Adrenal gland (tissue), 12 donors: ENCODE results near the gene DHRS2. TPM values are rescaled to one million over a fixed set of nuclear protein-coding genes. Genes with fewer than 3 reads are reported as not detected.
A peak's percentile ranks its signal among the peaks of the same experiment; 100 is the strongest.

ENCODE experiments used
- DNase-seq, 7 donors: peaks; one replicate each; pipeline ENCODE4 v3.0.0-alpha.2; 2019 to 2020
- H3K27ac ChIP-seq, 5 donors: fragments of 200-600 bp; sonication (generic) in 4 of 5; 1 replicate in 3 of 5; 2 replicates in 2 of 5; pipeline versions ENCODE4 v1.5.1 to v1.8.0; 2016 to 2020; ENCODE audit warnings: mild to moderate bottlenecking in 1 of 5
- H3K27me3 ChIP-seq: fragments of 200-600 bp; 2 replicates; pipeline ENCODE4 v1.8.0; 2021
- H3K36me3 ChIP-seq, 2 donors: fragments of 200-600 bp; replicated peaks in 1 of 2; 1 replicate in 1 of 2; 2 replicates in 1 of 2; pipeline versions ENCODE4 v1.5.1 to v1.8.0; 2018 to 2022
- H3K4me1 ChIP-seq, 2 donors: fragments of 200-600 bp; replicated peaks in 1 of 2; 1 replicate in 1 of 2; 2 replicates in 1 of 2; pipeline versions ENCODE4 v1.5.1 to v1.8.0; 2018 to 2021
- H3K4me3 ChIP-seq, 4 donors: fragments of 200-600 bp; sonication (generic) in 3 of 4; one replicate each; pipeline ENCODE4 v1.5.1; 2016 to 2018
- H3K9me3 ChIP-seq, 3 donors: fragments of 200-600 bp; sonication (generic) in 1 of 3; replicated peaks in 1 of 3; 1 replicate in 2 of 3; 2 replicates in 1 of 3; pipeline versions ENCODE4 v1.5.1 to v1.8.0; 2016 to 2021
- POLR2A ChIP-seq, 2 donors: fragments of 450-650 bp; IDR thresholded peaks; one replicate each; pipeline ENCODE4 v1.6.1; 2017; ENCODE audit warnings: antibody characterized with exemption in 2 of 2, mild to moderate bottlenecking in 2 of 2, moderate library complexity in 1 of 2
- WGBS, 4 donors: extraction: QIAGEN DNeasy Blood & Tissue Kit in 2 of 4; methylation state at CpG; one replicate each; pipeline versions ENCODE4 v1.1.5 to v1.1.7; 2013 to 2017; 5-methylcytosine and 5-hydroxymethylcytosine counted together
- intact Hi-C, 2 donors: fragments of 100-400 bp; cut with DNase I; formaldehyde crosslinking; loops; one replicate each; pipeline versions ENCODE4 v1.14.1 to v1.15.0; 2022 to 2023
- polyA plus RNA-seq, 3 donors: library from polyadenylated mRNA; stranded (reverse); fragments of 200-250 nt in 2 of 3; fragments of 350-450 nt in 1 of 3; fragmentation: Illumina TruSeq in 1 of 3; extraction: RNeasy Lipid Tissue Mini Kit (QIAGEN cat#74804) in 1 of 3; gene quantifications; one replicate each; pipeline ENCODE4 v1.2.3, GENCODE V29; 2013 to 2014
- total RNA-seq, 9 donors: library from RNA; depleted of rRNA in 4 of 9; stranded (reverse); fragments of >200 nt in 4 of 9; fragments of 120-200 nt in 1 of 9; fragmentation: NEBNext Ultra II Directional in 1 of 9; extraction: Animal tissue kit (Norgen Biotek cat#: 25700) in 1 of 9; gene quantifications; one replicate each; pipeline versions ENCODE4 v1.1.0 to v1.2.4, GENCODE V29; 2013 to 2023
- TF ChIP-seq, protein P1 (sequence below), 6 experiments: fragments of 450-650 bp in 4 of 6; fragments of 200-600 bp in 2 of 6; sonication (generic) in 1 of 6; IDR thresholded peaks; 1 replicate in 5 of 6; 2 replicates in 1 of 6; pipeline versions ENCODE4 v1.5.1 to v1.8.0; 2016 to 2021; ENCODE audit warnings: antibody characterized with exemption in 6 of 6, mild to moderate bottlenecking in 2 of 6, moderate library complexity in 1 of 6
- donor health status: healthy with polysubstance abuse.
- donor health status: Bipolar disorder and iron deficiency.
- donor health status: DM: yes; HTN: yes; CAD: no.
- donor health status: DM: no; HTN: no; CAD: no.
- donor health status: DM: no; HTN: no; CAD: no.
- donor health status: DM: yes; HTN: yes; CAD: no.

Gene DHRS2
- total and polyA plus RNA-seq, 12 donors, result 0.86 to 4.9 (median 2.5) TPM; not detected in 4

DNA sequence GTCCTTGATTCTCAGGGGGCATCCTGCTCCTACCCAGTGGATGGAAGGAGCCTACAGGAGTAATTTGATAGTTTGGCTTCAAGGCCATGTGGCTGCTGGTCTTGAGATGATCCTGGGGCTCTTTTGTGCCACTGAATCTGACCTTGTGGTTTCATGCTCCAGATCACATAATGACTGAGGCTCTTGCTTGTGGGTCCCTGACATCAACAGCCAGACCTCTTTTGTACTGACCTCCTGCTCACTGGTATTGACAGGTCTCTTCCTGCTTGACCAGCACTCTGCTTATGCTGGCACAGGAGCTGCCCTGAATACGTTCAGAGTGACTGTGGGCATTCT is 34.4 kb upstream of the DHRS2 start:
- intact Hi-C loops, result no loop called here
- TF ChIP-seq POLR2A (IDR thresholded peaks at IDR 0.05), result no peak
- TF ChIP-seq, protein P1, sequence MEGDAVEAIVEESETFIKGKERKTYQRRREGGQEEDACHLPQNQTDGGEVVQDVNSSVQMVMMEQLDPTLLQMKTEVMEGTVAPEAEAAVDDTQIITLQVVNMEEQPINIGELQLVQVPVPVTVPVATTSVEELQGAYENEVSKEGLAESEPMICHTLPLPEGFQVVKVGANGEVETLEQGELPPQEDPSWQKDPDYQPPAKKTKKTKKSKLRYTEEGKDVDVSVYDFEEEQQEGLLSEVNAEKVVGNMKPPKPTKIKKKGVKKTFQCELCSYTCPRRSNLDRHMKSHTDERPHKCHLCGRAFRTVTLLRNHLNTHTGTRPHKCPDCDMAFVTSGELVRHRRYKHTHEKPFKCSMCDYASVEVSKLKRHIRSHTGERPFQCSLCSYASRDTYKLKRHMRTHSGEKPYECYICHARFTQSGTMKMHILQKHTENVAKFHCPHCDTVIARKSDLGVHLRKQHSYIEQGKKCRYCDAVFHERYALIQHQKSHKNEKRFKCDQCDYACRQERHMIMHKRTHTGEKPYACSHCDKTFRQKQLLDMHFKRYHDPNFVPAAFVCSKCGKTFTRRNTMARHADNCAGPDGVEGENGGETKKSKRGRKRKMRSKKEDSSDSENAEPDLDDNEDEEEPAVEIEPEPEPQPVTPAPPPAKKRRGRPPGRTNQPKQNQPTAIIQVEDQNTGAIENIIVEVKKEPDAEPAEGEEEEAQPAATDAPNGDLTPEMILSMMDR (IDR thresholded peaks at IDR 0.05), result no peak
- DNase-seq, result no peak
- Histone ChIP-seq H3K4me3 (no peak overlapping the region), H3K27me3 (no peaks in the 10 kb centered on the region), H3K27ac (no peak overlapping the region), H3K9me3 (no peaks in the 10 kb centered on the region), H3K4me1 (peaks cover 0 to 12% of the 10 kb centered on the region in 2 donors), H3K36me3 (no peaks in the 10 kb centered on the region)
- whole genome bisulfite sequencing, 4 donors, result 20 to 40% (median 33%) methylated on average over 1 of the region's 1 CpG; no CpG with 5 or more reads in 1 of the 4 donors

DNA sequence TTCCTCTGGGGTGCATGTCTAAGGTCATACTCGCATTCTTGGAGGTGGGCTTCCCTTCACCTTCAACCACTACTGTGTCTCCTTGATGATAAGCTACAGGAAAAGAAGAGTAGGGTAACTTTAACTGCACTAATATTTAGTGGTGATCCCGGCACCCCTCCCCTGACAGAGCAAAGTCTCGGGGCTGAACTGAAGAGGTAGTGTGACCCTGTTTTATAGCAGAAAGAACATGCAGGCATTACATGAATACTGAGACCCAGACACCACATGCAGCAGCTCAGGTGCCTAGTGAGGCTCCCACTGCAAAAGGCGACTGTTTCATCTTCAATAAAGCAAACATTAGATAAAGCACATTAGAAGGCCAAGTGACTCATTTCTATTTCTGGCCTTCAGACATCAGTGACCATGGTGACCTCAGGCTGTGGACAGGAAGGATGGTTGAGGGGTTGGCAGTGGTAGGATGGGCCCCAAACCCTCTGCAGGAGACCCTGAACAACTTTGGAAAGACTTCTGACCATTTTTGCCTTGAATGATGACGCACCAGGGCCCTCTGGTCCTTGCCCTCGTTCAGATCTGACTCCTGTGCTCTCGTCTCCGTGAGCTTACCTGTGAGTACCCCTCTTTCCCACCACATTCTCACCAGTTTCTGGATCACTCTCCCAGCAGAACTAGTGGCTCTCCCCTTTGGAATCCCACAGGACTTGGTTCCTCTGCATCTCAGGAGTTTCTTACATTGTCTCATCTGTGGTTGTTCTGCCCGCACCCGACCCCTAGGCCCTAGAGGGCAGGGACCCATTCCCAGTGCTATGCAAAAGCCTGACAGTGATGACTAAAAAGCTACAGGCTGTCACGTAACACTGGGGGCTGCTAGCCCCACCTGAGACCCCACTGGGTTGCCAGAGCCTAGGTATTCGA is 33.7 kb upstream of the DHRS2 start:
- H3K4me1 ChIP-seq, result peaks cover 0 to 12% of the 10 kb centered on the region in 2 donors
- 63 to 69% (median 65%) methylated on average over 12 of the region's 12 CpGs for WGBS, 4 donors
- intact Hi-C loops, result no loop called here
- H3K27me3 ChIP-seq, result no peaks in the 10 kb centered on the region
- TF ChIP-seq POLR2A (IDR thresholded peaks at IDR 0.05), result no peak
- TF ChIP-seq, protein P1 (IDR thresholded peaks at IDR 0.05), result no peak
- H3K27ac ChIP-seq, result no peak overlapping the region
- no peaks in the 10 kb centered on the region for H3K36me3 ChIP-seq
- no peaks in the 10 kb centered on the region for H3K9me3 ChIP-seq
- no peak overlapping the region for H3K4me3 ChIP-seq
- peak in 5 of 7 donors; percentile 25 to 42 (median 32) for DNase-seq

- Histone ChIP-seq H3K4me3 (no peak overlapping the region), H3K27ac (no peak overlapping the region), H3K36me3 (no peaks in the 10 kb centered on the region), H3K9me3 (no peaks in the 10 kb centered on the region), H3K4me1 (peaks cover 0 to 12% of the 10 kb centered on the region in 2 donors), H3K27me3 (no peaks in the 10 kb centered on the region)
- no peak for TF ChIP-seq POLR2A (IDR thresholded peaks at IDR 0.05)
- TF ChIP-seq, protein P1 (IDR thresholded peaks at IDR 0.05), result no peak
- intact Hi-C loops, result no loop called here
- no peak for DNase-seq
- 87 to 92% (median 89%) methylated on average over 1 to 2 of the region's 2 CpGs for WGBS, 4 donors
These were observed 33.1 kb upstream of the DHRS2 start for GRCh38 chr14:23603103-23603502.

DNA sequence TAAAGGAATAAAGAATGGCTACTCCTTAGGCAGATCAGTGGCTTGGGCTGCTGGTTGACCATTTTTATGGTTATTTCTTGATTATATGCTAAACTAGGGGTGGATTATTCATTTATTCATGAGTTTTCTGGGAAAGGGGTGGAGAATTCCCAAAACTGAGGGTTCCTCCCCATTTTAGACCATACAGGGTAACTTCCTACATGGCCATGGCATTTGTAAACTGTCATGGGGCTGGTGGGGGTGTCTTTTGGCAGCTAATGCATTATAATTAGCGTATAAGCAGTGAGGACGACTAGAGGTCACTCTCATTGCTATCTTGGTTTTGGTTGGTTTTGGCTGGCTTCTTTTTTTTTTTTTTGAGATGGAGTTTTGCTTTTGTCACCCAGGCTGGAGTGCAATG is 32.0 kb upstream of the DHRS2 start:
- Histone ChIP-seq H3K36me3 (no peaks in the 10 kb centered on the region), H3K4me1 (peaks cover 0 to 12% of the 10 kb centered on the region in 2 donors), H3K4me3 (no peak overlapping the region), H3K27ac (no peak overlapping the region), H3K27me3 (no peaks in the 10 kb centered on the region), H3K9me3 (no peaks in the 10 kb centered on the region)
- DNase-seq, result no peak
- 72 to 76% (median 74%) methylated on average over 2 of the region's 2 CpGs for WGBS, 4 donors
- intact Hi-C loops, result no loop called here
- no peak for TF ChIP-seq POLR2A (IDR thresholded peaks at IDR 0.05)
- TF ChIP-seq, protein P1 (IDR thresholded peaks at IDR 0.05), result no peak
